Right forelimb (tissue), 1 donor: Measurements from ENCODE around the gene CD276.
"Not testable (repeated sequence)": the region's sequence is repeated elsewhere in the genome, so short reads cannot be mapped to it uniquely, and the experiment has no call there.

Experiments used
- DNase-seq: peaks from one replicate; pipeline ENCODE4 v3.0.0-alpha.2; 2018

The CD276 gene

DNA sequence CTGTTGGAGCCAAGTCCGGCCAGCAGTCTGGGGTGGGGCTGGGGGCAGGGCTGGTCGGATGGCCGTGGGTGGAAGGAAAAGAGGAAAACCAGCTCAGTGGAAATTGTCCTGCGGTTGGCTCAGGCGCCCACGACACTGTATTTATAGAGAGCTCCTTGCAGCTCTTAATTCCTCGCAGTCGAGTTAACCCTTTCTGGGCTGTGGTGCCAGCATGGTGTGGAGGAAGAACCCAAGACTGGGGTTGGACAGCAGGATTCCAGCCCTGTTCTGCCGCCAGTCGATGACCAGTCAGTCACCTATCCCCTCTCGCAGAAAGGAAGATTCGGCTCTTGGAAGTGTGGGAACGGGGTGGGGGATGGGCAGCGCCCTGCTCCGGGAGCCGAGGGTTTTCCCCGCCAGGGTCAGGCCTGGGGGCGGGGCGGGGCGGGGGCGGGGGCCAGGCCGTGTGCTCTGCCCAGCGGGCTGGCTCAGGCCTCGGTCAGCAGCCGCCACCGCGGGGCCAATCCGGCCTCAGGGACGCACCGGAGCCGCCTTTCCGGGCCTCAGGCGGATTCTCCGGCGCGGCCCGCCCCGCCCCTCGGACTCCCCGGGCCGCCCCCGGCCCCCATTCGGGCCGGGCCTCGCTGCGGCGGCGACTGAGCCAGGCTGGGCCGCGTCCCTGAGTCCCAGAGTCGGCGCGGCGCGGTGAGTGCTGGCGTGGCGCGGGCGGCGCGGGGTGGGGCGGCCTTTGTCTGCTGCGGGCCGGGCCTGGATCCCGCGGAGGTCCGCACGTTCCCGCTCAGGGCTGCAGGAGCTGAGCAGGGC is at the start of gene CD276:
CD276 (plus strand) TSS at position 607 of the 804 bp plus-strand sequence. CDS start 15,257 bp downstream, outside the sequence.
- peak; percentile 81 for DNase-seq

DNA sequence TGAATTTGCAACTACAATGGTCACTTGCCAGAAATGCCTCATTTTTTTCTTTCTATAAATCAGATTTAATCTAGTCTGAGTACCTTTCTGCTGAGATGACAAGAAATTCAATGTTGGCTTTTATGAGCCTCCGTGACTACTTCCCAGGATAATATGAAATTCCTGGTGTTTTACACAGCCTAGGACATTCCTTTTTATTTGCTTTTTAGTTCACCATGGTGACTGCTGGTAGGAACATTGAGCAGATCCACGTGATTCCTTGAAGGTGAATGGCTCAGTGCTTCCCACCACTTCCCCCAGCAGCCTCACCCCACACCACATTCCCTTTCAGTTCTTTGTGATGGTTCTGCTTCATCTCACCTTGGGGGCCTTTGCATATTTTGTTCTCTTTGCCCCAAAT is 46.7 kb upstream of the CD276 start:
- no peak for DNase-seq

DNA sequence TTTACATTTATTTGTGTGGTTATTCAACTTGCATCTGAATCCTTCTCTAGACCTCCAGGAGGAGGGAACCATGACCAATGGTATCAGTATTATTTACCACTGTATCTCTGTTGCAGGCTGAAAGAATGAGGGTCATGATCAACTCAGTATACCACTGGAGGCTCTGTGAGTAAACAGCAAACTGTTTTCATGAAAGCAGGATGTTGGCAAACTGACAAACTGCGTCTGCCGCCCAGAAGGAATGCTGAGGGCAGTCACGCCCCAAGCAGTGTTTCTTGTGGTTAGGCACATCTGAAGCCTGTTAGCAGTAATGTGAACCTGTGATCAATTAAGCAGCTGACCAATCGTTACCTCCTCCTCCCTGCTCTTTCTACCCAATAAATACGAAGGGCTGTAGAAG is 44.7 kb upstream of the CD276 start:
- DNase-seq: not testable (repeated sequence)

DNA sequence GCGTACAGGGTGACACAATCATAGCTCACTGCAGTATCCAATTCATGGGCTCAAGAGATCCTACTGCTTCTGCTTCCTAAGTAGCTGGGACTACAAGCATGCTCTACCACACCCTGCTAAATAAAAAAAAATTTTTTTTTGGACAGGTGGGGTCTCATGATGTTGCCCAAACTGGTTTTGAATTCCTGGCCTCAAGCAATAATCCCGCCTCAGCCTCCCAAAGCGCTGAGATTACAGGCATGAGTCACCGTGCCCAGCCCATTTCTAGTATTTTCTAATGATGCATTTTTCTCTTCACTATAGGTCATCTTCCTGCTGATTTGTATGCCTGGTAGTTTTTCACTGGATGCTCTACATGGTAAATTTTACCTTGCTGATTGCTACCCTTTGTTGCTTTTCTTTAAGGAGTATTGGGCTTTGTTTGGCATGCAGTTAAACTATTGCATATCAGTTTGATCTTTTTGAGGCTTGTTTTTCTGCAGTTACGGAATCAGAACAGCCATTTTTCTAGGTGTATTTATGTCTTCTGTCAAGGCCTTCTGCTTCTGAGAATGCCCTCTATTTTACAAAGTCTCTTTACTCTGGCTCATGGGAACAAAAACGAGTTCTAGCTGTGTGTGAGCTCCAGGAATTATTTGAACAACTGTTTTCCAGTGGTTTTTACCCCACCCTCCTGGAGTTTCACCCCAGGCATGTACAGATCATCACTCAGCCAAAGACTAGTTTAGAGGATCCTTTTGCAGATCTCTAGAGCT is 36.7 kb upstream of the CD276 start:
- DNase-seq: no peak

DNA sequence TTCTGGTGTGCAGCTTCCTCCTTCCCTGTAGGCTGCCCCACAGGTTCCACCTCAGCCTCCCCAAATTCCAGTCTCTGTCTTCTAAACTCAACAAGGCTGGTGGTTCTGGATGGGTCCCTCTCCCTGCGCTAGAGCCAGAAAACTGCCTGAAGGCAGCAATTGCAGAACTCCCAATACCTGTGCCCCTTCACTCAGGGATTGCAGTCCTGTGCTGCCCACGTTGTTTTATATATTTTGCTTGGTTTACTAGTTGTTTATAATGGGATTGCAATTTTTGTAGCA is 36.2 kb upstream of the CD276 start:
- no peak for DNase-seq

DNA sequence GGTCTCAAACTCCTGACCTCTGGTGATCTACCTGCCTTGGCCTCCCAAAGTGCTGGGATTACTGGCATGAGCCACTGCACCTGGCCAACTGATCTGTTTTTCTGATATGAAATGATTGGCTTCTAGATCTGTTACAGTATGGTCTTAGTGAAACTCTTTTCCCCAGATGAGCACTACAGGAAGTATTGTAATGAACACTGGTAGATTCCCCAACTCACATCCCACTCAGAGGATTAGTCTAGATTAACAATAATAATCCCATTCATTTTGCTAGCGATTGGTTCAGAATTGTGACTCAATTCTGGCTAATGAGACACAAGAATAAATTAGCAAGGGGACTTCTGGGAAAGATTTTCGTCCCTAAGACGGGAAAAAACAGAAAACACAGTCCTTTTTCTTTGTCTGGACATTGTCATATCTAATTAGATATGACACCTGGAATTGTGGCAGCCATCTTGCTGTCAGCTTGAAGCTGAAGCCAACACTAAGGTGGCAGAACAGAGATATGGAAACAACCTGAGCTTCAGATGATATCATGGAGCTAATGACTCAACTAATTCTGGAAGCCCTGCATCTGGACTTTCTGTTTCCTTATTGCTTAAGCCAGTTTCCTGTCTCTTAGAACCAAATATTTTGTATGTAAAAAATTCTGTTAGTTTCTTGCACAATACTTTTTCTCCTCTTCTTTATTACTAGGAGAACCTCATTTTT is 33.6 kb upstream of the CD276 start:
- no peak for DNase-seq

DNA sequence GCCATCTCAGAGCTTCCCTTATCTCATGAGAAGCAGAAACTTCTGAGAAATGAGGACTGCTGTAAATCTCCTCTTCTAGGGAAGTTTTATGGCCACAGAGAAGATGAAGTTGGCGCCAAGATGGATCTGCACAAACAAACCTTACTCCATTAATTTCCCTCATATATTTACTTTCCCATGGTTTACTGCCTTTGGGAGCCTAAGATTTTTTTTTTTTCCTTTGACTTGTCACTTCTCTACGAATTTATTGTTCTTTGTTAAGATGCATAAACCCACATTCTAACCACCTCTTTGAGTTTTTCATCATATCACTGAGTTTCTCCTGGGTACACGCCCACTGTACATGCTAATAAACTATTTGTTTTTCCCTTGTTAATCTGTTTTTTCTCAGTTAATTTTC is 29.5 kb upstream of the CD276 start:
- no peak for DNase-seq

DNA sequence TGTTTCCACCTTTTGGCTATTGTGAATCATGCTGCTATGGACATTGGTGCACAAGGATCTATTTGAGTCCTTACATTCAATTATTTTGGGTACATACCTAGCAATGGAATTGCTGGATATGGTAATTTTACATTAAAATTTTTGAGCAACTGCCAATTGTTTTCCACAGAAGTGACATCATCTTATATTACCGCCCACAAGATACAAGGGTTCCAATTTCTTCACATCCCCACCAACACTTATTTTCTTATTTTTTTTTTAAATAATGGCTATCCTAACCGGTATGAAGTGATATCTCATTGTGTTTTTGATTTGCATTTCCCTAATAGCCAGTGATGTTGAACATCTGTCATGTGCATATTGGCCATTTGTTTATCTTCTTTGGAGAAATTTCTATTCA is 28.5 kb upstream of the CD276 start:
- DNase-seq: no peak

DNA sequence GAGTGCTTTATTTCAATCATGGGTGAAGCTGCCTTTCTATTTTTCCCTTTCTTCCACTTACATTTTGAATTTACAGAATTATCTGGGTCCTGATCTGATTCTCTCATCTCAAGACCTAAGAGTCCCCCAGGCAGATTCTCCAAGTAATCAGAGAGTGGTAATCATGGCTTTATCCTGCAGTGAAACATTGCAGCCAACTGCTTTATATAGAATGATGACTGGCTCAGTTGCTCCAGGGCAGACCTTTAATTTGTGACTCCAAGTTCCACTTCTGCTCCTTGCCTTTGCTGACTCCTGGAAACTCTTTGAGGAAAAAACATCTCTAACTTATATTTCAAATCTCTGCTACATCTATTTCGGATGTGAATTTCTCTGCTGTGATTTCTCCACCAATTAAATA is 25.5 kb upstream of the CD276 start:
- no peak for DNase-seq

DNA sequence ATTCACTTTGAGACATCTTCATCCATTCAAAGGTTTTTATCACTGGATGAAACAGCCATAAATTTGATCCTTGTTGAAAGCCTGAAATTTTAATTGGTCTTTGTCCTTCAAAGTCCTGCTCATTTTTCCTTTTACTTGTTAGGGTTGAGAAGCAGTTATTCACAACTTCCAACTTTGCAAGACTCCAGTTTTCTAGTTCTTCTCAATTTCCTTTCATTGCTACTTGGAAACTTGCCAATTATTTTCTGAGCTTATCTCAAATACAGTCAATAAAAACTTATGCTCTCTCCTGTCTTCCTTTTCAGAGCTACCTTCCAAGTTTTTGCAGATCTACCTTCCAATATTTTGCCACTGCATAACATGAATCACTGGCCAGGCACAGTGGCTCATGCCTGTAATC is 23.7 kb upstream of the CD276 start:
- no peak for DNase-seq

DNA sequence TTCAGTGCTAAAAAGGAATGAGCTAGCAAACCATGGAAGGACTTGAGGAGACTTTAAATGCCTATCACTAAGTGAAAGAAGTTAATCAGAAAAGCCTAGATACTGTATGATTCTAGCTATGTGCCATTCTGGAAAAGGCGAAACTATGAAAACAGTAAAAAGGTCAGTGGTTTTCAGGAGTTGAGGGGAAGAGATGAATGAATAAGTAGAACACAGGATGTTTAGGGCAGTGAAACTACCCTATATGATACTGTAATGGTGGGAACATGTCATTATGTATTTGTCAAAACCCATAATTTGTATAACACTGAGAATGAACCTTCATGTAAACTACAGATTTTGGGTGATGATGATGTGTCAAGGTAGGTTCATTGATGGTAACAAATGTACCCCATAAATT is 9.6 kb upstream of the CD276 start:
- no peak for DNase-seq

DNA sequence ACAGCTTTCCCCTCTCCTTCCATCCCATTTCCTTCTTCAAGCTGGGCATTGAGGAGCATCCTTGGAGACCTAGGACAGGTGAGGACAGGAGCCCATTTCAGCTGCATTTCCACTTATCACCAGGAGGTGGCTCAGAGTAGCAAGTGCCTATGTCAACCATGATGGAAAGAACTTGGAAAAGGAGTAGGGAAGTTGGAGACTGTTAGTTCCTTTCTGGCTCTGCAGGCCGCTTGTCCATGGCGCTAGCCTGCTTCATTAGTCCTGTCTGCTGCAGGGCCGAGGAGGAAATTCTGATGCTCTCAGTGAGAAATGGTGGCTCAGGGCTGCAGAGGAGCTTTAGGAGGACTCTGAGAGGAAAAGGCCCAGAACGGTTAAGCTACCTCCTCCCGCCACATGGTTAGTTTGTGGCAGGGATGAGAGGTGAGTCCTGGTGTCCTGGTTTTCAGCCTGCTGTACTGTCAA is 7.0 kb upstream of the CD276 start:
- DNase-seq: no peak

DNA sequence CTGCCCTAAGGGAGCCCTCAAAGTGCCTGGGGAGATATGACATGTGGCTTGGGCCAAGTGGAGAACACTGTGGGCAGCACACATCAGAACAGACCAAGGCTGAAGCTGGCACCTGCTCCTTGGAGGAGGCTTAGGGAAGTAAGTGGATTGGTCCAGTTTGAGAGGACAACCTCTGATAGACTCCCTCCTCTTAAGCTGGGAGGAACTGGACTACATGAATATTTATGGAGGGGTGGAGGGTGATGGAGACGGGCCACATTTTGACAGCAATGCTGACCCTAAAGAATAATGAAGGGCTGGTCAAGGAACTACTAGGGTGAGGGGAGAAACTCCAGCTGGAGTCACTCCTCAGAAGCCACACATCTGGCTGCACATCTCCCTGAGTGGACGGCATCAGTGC is 6.5 kb upstream of the CD276 start:
- DNase-seq: no peak

DNA sequence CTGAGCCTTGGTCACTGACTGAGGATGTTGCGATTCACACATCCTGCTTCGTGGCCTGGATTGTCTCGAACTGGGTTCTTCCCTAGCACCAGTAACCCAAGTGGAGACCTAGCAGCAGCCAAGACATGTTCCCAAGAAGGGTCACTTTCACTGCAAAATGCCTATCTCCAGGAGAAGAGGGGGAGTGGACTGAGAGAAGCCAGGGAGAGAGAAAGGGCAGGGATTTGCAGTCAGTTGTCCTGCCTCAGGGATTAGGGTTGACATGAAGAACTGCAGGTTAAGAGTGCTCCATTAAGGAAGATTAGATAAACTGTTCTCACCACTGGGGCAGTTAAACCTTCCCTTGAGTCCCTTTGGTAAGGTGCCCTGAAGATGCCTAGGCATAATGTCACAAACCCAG is 5.7 kb upstream of the CD276 start:
- no peak for DNase-seq

DNA sequence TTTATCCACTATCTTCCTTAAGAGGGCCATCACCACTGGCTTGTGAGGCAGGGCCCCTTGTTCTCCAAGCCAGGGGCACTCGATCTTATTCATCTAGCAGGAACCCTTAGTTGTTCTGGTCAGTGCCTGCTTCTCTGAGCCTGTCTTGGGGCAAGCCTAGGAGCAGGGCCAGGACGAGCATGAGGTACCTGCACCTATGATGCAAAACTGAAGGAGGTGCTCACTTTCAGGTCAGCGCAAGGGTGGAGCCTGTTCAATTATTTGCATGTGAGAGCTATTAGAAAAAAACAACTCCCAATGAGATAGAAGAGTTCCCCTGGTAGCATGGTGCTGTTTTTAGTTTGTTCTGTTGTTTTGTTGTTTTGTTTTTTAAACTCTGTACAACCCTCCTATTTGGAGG is 5.0 kb upstream of the CD276 start:
- no peak for DNase-seq

DNA sequence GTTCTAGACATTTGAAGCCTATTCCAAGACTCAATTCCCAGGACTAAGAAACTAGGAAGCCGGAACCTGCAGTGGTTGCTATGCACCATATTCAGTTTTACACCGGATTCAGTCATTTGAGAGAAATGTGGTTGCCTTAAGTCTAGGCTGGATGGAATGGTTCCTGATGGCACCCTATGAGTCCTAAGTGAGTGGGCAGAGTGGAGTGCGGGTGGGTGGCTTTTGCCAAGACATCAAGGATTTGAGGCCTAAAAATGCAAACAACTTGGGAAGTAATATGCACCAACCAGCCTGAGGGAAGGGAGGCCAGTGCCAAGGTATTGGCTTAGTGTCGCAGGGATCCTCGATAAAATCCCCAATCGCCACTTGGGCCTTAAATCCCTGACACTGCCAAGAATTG is 4.2 kb upstream of the CD276 start:
- DNase-seq: no peak

DNA sequence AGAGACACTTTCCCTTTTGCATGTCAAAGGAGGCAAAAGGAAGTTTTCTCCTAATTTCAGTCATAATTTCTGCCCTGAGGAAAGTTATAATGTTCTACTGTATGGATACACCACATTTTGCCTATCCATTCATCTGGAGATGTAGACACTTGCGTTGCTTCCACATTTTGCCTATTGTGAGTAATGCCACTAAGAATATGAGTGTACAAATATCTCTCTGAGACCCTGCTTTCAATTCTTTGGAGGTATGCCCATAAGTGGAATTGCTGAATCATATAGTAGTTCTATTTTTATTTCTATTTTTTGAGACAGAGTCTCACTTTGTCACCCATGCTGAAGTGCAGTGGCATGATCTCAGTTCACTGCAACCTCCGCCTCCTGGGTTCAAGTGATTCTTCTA is 3.6 kb upstream of the CD276 start:
- no peak for DNase-seq

DNA sequence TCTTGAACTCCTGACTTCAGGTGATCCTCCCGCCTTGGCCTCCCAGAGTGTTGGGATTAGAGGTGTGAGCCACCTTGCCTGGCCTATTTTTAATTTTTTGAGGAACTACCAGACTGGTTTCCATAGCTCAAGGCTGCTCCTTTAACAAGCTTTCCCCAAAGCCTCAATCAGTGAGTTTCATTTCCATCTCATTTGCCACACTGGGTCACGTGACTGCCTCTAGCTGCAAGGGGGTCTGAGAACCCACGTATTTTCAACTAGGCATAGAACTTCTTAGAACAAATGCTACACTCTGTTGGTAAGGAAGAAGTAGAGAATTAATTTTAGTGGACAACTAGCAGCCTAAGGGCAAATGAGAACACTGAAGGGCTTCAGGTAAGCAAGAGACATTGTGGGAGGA is 3.1 kb upstream of the CD276 start:
- DNase-seq: no peak

DNA sequence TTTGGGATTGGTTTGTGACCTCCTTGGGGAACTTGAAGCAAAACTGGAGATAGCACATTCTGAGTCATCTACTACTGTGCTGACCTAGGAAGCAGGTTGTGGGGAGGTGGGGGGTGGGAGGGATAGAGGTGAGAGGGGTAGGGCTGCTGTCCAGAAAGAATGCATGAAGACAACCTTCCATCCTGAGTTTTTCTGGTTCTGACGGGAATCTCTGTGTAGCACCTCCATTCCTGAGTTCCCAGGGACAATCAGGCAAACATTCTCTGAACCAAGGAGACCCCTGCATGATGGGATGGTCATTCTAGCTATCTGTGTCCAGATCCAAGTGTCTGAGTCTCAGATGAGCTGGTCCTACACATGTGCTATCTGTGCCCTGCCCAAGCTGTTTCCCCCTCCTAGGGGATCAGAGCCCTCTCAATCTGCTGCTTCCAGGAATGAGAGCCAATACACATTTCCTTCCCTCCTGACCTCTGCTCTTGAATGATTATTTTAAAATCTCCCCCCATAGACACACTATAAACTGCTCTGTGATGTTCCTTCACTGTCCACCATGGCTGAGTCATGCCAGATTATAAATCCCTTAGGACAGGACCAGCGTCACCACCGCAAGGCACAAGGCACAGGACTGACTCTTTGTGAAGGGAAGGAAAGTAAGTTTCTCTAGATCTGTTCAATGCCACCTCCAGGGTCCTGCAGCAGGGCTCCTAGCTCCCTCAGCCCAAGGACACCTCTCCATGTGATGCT is 2.2 kb upstream of the CD276 start:
- no peak for DNase-seq

DNA sequence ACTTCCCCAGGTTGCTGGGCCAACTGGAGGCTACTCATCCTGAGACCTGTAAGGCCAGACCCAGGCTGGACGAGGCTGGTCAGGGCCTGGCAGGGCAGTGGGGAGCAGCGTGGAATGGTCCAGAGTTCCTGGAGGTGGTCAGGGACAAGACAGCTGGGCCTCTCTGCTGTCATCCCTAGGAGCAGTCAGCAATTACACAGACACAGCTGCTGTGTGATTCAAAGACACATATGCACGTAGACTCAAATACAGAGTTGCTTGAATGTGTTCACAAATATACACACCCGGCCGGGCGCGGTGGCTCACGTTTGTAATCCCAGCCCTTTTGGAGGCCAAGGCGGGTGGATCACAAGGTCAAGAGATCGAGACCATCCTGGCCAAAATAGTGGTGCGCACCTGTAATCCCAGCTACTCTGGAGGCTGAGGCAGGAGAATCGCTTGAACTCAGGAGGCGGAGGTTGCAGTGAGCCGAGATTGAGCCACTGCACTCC is 1.5 kb upstream of the CD276 start:
- no peak for DNase-seq

DNA sequence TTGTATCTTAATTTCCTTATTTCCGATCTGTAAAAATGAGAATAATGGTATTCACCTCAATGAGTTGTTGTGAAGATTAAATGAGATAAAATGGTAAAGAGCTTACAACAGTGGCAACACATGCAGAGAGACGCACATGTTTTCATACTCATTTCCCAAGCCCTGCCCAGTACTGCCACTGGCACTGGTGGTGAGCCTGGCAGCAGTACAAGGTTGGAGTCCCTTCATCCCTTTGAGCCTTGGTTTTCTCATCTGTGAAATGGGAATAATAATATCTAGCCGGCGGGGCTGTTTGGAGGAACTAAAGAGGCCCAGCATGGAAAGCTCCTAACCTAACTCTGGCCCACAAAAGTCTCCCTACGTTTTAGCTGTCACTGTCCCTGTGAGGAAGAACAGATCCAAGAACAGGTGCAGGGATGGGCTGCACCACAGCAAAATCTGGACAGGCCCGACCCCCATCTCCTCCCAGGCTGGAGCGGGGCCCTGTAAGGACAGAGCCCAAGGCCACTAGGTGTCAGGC is 866 bp upstream of the CD276 start:
- no peak for DNase-seq

DNA sequence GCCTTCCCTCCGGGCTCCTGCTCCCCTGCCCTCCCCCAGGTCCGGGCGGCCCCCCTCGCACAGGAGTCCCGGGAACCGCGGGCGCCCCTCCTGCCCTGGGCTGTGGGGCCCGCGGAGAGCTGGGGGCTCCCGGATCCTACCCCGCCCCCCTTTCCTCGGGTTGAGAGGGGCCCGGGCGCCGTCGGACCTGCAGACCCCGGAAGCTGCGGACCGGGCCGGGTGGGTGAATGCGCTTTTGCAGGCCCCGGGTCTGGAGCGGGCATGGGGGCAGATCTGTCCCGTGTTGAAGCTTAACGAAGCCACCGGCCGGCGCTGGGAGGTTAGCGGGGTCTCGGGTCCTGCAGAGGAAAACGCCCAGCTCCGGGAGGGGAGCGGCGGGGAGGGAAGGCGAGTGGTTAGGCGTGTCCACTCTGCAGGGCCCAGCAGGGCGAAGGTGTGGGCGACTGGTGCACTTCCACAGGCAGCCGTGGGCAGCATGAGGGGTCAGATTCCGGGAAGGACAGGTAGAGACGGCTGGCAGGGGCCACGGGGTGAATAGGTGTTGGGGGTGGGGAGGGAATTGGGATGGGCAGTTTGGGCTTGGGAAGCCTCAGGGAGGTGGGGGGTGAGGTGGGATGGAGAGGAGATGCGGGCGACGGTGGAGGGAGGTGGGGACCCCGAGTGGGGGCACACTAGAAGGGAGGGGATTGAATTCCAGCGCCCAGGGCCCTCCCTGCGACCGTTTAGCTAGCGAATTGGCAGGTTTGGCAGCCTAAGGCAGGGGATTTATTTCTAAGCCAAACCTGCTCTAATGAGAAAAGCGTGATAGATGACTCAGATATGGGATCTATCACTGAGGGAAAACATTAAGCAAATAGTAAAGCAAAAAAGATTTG is 635 bp downstream of the CD276 start:
- DNase-seq: peak; percentile 62
